OCI-LY7 (cell line): ENCODE results near the gene BMAL1.

Experiments
- EZH2phosphoT487 ChIP-seq: fragments of 200-600 bp; sonication (generic); IDR thresholded peaks from 2 replicates; pipeline ENCODE4 v1.6.1; 2018; ENCODE audit warnings: low read depth, borderline replicate concordance, mild to moderate bottlenecking, mixed run types, antibody characterized with exemption, low read length, moderate library complexity, mixed read lengths
- TF ChIP-seq, protein P1 (sequence below): fragments of 200-600 bp; sonication (generic); conservative IDR thresholded peaks from 2 replicates; pipeline ENCODE4 v1.5.1; 2014; ENCODE audit warnings: mild to moderate bottlenecking, antibody characterized with exemption, low read length, moderate library complexity, mixed read lengths

DNA sequence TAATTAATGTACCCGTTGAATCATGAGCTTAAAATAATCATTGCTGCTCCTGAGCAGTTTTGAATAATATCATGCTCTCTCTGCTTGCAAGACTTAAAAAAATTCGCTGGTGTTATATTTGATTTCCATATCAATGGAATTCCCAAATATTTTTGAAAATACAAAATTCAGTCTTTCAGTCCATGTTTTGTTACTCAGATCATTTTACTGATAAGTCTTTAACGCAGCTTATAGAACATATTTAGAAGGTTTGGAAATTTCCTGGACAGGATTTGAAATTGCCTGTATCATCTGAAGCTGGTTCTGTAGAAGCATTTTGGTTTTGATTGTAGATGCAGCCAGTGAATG lies 1.9 kb downstream of the BMAL1 start:
- TF ChIP-seq, protein P1, sequence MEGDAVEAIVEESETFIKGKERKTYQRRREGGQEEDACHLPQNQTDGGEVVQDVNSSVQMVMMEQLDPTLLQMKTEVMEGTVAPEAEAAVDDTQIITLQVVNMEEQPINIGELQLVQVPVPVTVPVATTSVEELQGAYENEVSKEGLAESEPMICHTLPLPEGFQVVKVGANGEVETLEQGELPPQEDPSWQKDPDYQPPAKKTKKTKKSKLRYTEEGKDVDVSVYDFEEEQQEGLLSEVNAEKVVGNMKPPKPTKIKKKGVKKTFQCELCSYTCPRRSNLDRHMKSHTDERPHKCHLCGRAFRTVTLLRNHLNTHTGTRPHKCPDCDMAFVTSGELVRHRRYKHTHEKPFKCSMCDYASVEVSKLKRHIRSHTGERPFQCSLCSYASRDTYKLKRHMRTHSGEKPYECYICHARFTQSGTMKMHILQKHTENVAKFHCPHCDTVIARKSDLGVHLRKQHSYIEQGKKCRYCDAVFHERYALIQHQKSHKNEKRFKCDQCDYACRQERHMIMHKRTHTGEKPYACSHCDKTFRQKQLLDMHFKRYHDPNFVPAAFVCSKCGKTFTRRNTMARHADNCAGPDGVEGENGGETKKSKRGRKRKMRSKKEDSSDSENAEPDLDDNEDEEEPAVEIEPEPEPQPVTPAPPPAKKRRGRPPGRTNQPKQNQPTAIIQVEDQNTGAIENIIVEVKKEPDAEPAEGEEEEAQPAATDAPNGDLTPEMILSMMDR: no peak
- TF ChIP-seq EZH2phosphoT487: no peak
